Upper lobe of left lung (tissue), 4 donors: ENCODE results near the gene LIPF.

Experiments
- CTCF ChIP-seq, 6 experiments: fragments of 450-650 bp in 4 of 6; fragments of 200-600 bp in 2 of 6; sonication (generic) in 2 of 6; IDR thresholded peaks; one replicate each; pipeline ENCODE4 v1.5.1; 2016 to 2019; ENCODE audit warnings: antibody characterized with exemption in 6 of 6
- EP300 ChIP-seq, 4 donors: sonication (generic); formaldehyde crosslinking; IDR thresholded peaks; one replicate each; pipeline ENCODE4 v1.5.1; 2017; ENCODE audit warnings: antibody characterized with exemption in 4 of 4, control low read depth in 2 of 4
- POLR2A ChIP-seq, 4 donors: fragments of 450-650 bp; IDR thresholded peaks; one replicate each; pipeline ENCODE4 v1.5.1; 2016 to 2017; ENCODE audit warnings: antibody characterized with exemption in 4 of 4, mild to moderate bottlenecking in 2 of 4
- POLR2AphosphoS5 ChIP-seq, 2 donors: sonication (generic); formaldehyde crosslinking; IDR thresholded peaks; one replicate each; pipeline ENCODE4 v1.5.1; 2017; ENCODE audit warnings: antibody characterized with exemption in 2 of 2

GRCh38 chr10:88664142-88664541, at the start of gene LIPF:
- TF ChIP-seq CTCF (IDR thresholded peaks at IDR 0.05), result no peak
- TF ChIP-seq POLR2A (IDR thresholded peaks at IDR 0.05), result no peak
- no peak for TF ChIP-seq POLR2AphosphoS5 (IDR thresholded peaks at IDR 0.05)
- TF ChIP-seq EP300 (IDR thresholded peaks at IDR 0.05), result no peak
